ENCODE results near the gene CORO1C. TPM values are rescaled to one million over a fixed set of nuclear protein-coding genes. Genes with fewer than 3 reads are reported as not detected.
"Not testable (repeated sequence)": the region's sequence is repeated elsewhere in the genome, so short reads cannot be mapped to it uniquely, and the experiment has no call there.

Gene CORO1C
- total RNA-seq, 1 experiment from 2014 or later = 52.2 TPM

DNA sequence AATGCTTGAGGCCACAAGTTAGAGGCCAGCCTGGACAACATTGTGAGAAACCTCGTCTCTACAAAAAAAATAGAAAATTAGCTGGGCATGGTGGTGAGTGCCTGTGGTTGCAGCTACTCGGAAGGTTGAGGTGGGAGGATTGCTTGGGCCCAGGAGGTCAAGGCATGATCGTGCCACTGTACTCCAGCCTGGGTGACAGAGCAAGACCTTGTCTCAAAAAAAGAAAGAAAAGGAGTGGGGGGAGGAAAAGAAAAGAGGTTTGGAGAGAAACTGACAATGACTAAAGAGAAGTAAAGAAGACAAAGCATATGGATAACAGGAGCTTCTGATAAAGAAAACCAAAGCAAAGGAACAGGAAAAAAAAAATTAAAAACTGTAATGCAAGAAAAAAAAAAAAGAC lies 60.2 kb downstream of the CORO1C start:
- no peaks in the 10 kb centered on the region for H3K27me3 ChIP-seq (ENCODE audit: control insufficient read depth, insufficient read depth, low read length)
- H3K4me3 ChIP-seq (ENCODE audit: insufficient read depth, low read depth, low read length) = no peak overlapping the region
- DNase-seq = no peak
- H3K36me3 ChIP-seq (replicated peaks; ENCODE audit: control insufficient read depth, insufficient read depth, low read length) = no peaks in the 10 kb centered on the region; the same call in 1 of the 2 replicates

DNA sequence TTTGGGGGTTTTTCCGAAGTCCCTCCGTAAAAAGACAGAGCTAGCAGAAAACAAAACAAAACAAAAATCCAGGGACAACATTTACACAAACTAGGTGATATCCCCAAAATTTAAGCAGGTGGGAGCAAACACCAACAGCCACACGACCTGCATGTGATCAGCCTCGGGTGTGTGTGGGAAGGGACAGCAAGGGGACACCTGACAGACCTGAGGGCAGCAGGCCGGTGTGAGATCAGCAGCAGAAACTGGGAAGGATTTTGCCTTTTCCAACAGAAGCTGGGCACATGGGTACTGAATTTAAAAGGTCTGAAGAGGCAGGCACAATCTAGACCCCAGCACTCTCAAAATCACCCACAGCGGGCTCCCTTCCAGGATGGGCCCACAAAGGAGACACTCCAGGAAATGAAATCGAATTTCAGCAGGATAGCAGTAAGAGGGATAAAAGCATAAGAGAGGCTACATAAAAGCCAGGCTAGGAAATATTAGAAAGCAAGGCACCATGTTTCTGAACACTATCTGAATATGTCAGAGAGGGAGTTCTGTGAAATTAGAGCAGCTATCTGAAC lies 61.2 kb downstream of the CORO1C start:
- Histone ChIP-seq H3K4me3 (ENCODE audit: insufficient read depth, low read depth, low read length) (no peak overlapping the region), H3K27me3 (ENCODE audit: control insufficient read depth, insufficient read depth, low read length) (no peaks in the 10 kb centered on the region), H3K36me3 (replicated peaks; ENCODE audit: control insufficient read depth, insufficient read depth, low read length) (no peaks in the 10 kb centered on the region; the same call in 1 of the 2 replicates)
- DNase-seq = no peak

DNA sequence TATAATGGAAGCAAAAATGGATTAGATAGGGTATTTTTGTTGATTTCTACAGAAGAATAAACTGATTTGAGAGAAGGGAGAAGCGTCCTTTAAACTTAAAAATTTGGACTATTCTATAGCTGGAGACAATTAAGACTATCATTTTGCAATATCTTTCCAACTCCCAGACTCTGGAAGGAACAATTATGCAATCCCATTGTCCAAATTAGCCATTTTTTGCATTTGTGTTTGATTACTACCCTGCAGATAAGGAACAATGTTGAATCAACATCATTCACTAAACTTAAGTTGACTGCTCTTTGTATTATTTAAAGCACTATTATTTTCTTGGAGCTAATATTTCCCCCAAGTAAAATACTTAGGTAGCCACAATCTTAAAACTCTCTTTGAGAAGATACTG lies 62.8 kb downstream of the CORO1C start:
- H3K36me3 ChIP-seq (replicated peaks; ENCODE audit: control insufficient read depth, insufficient read depth, low read length) = no peaks in the 10 kb centered on the region
- no peak for DNase-seq
- no peaks in the 10 kb centered on the region for H3K27me3 ChIP-seq (ENCODE audit: control insufficient read depth, insufficient read depth, low read length)
- H3K4me3 ChIP-seq (ENCODE audit: insufficient read depth, low read depth, low read length) = no peak overlapping the region

DNA sequence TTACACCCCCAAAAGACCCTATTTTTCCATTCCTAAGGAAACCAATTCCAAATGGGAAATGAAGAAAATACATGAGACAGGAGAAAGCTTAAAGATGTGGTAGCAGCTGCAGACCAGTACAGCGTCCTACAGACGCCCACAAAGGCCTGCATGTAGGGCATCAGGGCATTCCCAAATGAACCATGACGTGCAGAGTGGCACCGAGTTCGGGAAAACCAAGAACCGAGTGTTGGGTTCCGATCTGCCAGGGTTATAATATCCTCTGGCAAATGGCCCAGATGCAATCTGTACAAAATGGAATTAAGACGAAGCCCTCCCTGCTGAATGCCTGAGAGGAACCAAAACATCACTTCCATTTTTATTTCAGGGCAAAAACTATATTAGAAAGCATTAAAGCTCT lies 63.3 kb downstream of the CORO1C start:
- Histone ChIP-seq H3K4me3 (ENCODE audit: insufficient read depth, low read depth, low read length) (no peak overlapping the region), H3K36me3 (replicated peaks; ENCODE audit: control insufficient read depth, insufficient read depth, low read length) (no peaks in the 10 kb centered on the region), H3K27me3 (ENCODE audit: control insufficient read depth, insufficient read depth, low read length) (no peaks in the 10 kb centered on the region)
- DNase-seq = no peak

DNA sequence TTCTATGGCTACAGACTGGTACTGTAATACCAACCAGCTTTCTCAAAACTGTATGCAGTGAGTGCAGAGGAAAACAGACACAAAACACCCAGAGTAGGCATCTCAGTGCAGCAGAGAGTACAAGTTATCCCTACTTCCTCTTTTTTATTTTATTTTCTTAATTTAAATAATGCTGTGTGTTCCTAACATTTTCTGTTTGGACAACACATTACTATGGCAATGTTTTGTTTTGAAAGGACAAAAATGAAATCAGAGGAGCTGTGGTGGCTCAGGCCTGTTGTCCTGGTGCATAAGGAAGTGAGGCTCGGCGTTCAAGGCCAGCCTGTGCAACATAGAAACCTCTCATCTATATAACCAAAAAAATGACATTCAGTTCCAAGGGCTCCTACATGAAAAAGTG lies 64.0 kb downstream of the CORO1C start:
- Histone ChIP-seq H3K4me3 (ENCODE audit: insufficient read depth, low read depth, low read length) (no peak overlapping the region), H3K36me3 (replicated peaks; ENCODE audit: control insufficient read depth, insufficient read depth, low read length) (no peaks in the 10 kb centered on the region), H3K27me3 (ENCODE audit: control insufficient read depth, insufficient read depth, low read length) (no peaks in the 10 kb centered on the region)
- DNase-seq = no peak

DNA sequence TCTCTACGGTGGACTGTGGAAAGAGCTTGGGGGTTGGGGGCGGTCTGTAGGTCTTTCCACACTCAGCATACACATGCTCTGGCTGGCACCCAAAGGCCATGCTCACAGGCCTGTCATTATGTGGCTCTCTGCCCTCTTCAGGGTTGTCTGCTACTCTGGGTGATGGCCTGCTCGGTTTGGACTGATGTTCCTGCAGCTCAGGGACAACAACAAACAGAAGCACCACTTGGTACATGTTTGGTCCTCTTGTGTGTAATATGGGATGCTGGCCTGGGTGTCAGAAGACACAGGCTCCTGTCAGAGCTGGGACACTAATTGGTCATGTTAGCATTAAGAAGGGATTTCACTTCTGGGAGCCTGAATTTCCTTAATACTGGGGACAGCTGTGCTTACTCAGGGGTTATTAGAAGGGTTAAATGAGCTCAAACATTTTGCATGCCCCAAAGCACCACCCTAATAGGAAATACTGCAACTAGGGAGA lies 64.9 kb downstream of the CORO1C start:
- no peak for DNase-seq
- no peaks in the 10 kb centered on the region for H3K36me3 ChIP-seq (replicated peaks; ENCODE audit: control insufficient read depth, insufficient read depth, low read length)
- no peak overlapping the region for H3K4me3 ChIP-seq (ENCODE audit: insufficient read depth, low read depth, low read length)
- H3K27me3 ChIP-seq (ENCODE audit: control insufficient read depth, insufficient read depth, low read length) = no peaks in the 10 kb centered on the region

DNA sequence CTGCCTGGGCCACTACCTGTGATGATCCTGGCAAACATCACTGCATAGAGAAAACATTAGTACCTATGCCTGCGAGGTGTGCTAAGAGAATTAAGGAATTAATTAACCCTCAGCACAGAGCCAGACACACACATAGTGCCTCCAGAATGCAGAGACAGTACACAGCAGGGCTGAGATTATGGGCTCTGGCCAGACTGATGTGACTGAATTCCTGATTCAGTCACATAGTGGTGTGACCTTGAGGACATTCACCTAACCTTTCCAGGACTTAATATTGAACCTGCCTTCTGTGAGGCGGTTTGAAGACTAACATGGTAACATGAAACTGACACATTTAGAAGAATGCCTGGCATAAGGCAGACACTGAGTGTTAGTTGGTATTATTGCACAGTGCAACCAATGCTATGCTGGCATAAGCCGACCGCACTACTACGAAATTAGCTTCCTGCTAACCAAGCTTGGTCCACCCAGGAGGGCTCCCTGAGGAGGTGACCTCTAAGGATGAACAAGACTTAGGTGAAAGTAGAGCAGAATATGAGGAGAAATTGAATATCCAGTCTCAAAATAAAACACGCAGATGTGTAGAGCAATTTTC lies 65.6 kb downstream of the CORO1C start:
- no peak overlapping the region for H3K4me3 ChIP-seq (ENCODE audit: insufficient read depth, low read depth, low read length)
- DNase-seq = no peak
- no peaks in the 10 kb centered on the region for H3K27me3 ChIP-seq (ENCODE audit: control insufficient read depth, insufficient read depth, low read length)
- no peaks in the 10 kb centered on the region for H3K36me3 ChIP-seq (replicated peaks; ENCODE audit: control insufficient read depth, insufficient read depth, low read length)

DNA sequence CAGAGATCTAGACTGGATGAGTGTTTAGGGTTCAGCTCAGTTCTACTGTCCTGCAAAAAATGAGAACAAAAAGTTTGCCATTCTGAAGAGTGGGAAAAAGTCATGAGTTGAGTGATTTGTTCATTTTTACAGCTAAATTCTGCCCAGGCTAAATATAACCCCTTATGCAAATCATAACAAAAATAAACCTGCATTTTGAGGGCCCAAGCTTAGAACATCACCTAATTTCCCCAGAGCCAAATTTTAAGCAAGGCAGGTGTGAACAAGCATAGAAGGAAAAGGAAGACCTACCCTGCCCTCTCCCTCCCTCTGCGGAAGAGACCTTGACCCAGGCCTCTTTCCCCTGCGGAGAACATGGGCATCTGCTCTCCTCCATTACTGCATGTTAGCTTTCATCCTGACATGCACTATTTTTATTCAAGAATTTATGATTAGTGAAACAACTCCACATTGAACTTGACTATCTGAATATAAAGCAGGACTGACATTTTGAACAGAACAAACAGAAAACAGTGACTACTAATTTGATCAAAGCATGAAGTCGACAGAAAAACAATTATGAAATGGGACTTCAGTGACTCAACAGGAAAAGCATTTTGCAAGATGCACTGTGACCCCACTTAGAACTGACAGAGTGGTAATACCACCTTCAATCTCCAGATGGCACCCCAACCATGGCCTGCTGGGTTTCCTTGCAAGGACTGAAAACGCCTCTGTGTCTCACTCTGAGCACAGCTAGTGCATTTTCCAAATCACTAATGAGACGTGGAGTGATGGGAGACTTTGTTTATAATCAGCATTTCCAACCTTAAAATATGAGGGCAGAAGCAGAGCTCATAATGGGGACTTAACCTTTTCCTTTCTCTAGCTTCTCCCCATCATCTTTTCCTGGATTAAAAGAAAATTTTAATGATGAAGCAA lies 66.7 kb downstream of the CORO1C start:
- H3K4me3 ChIP-seq (ENCODE audit: insufficient read depth, low read depth, low read length) = no peak overlapping the region
- H3K36me3 ChIP-seq (replicated peaks; ENCODE audit: control insufficient read depth, insufficient read depth, low read length) = no peaks in the 10 kb centered on the region
- DNase-seq = peak; percentile 80
- no peaks in the 10 kb centered on the region for H3K27me3 ChIP-seq (ENCODE audit: control insufficient read depth, insufficient read depth, low read length)

DNA sequence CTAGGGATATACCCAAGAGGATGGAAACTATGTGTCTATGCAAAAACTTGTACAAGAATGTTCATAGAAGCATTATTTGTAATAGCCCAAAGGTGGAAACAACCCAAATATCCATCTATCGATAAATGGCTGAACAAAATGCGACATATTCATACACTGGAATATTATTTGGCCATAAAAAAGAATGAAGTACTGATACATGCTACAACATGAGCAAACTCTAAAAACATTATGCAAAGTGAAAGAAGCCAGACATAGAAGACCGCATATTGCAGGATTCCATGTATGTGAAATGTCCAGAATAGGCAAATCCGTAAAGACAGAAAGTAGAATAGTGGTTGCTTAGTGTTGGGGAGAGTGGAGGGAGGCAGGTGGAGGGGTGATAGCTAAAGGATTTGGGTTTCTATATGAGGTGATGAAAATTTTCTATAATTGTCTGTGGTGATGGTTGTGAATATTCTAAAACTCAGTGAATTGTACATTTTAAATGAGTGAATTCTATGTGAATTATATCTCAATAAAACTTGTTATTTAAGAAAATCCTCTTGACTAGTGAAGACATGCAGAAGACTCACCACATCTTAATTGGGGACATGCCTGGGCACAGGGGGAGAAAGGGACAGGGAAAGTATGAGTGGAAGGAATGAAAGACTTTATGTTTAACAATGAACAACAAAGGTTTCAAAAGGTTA lies 67.8 kb downstream of the CORO1C start:
- H3K4me3 ChIP-seq (ENCODE audit: insufficient read depth, low read depth, low read length) = no peak overlapping the region
- peaks cover 1% of the 10 kb centered on the region; the same call in 1 of the 2 replicates for H3K36me3 ChIP-seq (replicated peaks; ENCODE audit: control insufficient read depth, insufficient read depth, low read length)
- DNase-seq = no peak
- no peaks in the 10 kb centered on the region for H3K27me3 ChIP-seq (ENCODE audit: control insufficient read depth, insufficient read depth, low read length)

DNA sequence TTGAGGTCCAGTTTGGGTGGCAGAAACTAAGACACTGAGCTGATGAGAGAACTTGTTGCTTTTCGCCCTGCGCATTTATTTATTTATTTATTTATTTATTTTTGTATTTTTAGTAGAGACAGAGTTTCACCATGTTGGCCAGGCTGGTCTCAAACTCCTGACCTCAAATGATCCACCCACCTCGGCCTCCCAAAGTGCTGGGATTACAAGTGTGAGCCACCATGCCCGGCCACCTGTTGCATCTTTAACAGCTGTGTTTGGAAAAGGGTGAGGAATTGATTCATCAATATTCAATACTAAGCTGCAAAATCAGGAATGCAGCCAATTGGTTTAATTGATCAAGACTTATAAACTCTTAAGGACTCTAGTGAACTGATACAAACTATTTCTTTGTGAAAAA lies 73.2 kb downstream of the CORO1C start:
- DNase-seq; H3K36me3 ChIP-seq (replicated peaks; ENCODE audit: control insufficient read depth, insufficient read depth, low read length); H3K27me3 ChIP-seq (ENCODE audit: control insufficient read depth, insufficient read depth, low read length); H3K4me3 ChIP-seq (ENCODE audit: insufficient read depth, low read depth, low read length): not testable (repeated sequence)

DNA sequence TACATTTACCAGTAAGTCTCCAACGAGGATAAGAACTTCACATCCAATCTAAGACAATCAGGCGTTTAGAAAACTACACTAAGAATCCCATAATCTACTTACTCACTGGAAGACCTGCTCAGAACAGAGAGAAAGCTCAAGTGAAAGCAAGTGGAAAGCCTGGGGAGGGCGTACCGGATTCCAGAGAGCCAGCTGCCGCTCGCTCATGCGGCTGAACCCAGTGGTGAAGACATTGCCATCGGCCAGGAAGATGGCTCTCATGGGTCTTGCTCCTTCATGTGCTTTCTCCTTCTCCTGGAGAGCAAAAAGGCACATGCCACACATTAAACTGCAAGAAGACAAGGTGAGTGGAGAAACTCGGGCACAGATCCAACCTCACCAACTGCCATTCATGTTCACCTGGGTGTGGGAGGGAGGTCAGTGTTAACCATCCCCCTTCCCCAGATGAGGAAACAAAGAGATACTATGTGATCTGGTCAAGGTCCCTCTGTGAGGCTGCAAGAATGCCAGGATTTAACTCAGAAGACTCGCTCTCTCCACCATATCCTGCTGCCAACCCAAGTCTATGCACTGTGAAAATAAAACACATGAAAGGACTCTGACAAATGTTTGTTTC lies 74.1 kb downstream of the CORO1C start:
- Histone ChIP-seq H3K4me3 (ENCODE audit: insufficient read depth, low read depth, low read length) (no peak overlapping the region), H3K27me3 (ENCODE audit: control insufficient read depth, insufficient read depth, low read length) (no peaks in the 10 kb centered on the region), H3K36me3 (replicated peaks; ENCODE audit: control insufficient read depth, insufficient read depth, low read length) (peaks cover 12% of the 10 kb centered on the region)
- no peak for DNase-seq

DNA sequence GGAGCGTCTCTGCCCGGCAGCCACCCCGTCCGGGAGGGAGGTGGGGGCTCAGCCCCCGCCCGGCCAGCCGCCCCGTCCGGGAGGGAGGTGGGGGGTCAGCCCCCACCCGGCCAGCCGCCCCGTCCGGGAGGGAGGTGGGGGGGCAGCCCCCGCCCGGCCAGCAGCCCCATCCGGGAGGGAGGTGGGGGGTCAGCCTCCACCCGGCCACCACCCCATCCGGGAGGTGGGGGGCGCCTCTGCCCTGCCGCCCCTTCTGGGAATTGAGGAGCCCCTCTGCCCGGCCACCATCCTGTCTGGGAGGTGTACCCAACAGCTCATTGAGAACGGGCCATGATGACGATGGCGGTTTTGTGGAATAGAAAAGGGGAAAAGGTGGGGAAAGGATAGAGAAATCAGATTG lies 75.1 kb downstream of the CORO1C start:
- H3K4me3 ChIP-seq (ENCODE audit: insufficient read depth, low read depth, low read length) = not testable (repeated sequence)

DNA sequence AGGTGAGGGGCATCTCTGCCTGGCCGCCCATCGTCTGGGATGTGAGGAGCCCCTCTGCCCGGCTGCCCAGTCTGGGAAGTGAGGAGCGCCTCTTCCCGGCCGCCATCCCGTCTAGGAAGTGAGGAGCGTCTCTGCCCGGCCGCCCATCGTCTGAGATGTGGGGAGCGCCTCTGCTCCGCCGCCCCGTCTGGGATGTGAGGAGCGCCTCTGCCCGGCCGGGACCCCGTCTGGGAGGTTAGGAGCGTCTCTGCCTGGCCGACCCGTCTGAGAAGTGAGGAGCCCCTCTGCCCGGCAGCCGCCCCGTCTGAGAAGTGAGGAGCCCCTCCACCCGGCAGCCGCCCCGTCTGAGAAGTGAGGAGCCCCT lies 75.5 kb downstream of the CORO1C start:
- peaks cover 14% of the 10 kb centered on the region for H3K36me3 ChIP-seq (replicated peaks; ENCODE audit: control insufficient read depth, insufficient read depth, low read length)
- DNase-seq; H3K27me3 ChIP-seq (ENCODE audit: control insufficient read depth, insufficient read depth, low read length); H3K4me3 ChIP-seq (ENCODE audit: insufficient read depth, low read depth, low read length): not testable (repeated sequence)

More for the DNA sequence above, 75.1 kb downstream of the CORO1C start:
- H3K27me3 ChIP-seq (ENCODE audit: control insufficient read depth, insufficient read depth, low read length); DNase-seq: not testable (repeated sequence)
- peaks cover 14% of the 10 kb centered on the region for H3K36me3 ChIP-seq (replicated peaks; ENCODE audit: control insufficient read depth, insufficient read depth, low read length)

DNA sequence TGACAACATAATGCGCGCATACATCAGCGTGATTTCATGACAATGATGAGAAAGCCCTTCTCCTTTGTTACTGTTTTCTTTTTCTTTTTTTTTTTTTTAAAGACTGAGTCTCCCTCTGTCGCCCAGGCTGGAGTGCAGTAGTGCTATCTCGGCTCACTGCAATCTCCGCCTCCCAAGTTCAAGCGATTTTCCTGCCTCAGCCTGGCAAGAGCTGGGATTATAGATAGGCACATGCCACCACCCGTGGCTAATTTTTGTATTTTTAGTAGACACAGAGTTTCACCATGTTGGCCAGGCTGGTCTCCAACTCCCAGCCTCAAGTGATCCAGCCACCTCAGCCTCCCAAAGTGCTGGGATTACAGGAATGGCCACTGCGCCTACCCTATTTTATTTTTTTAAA lies 76.7 kb downstream of the CORO1C start:
- H3K27me3 ChIP-seq (ENCODE audit: control insufficient read depth, insufficient read depth, low read length); DNase-seq; H3K4me3 ChIP-seq (ENCODE audit: insufficient read depth, low read depth, low read length): not testable (repeated sequence)
- peaks cover 14% of the 10 kb centered on the region for H3K36me3 ChIP-seq (replicated peaks; ENCODE audit: control insufficient read depth, insufficient read depth, low read length)

Measured in H7 (cell line).